Urothelium cell line (cell line): ENCODE data around the gene PRR16.

ENCODE experiments used
- DNase-seq: peaks from one replicate; pipeline ENCODE4 v3.0.0; 2011; ENCODE audit warnings: low spot score, mixed read lengths
- FAIRE-seq: peaks from 2 replicates; lab custom pipeline; 2011; peaks lifted over from hg19 to GRCh38; lab: Jason Lieb, UNC

PRR16 gene

DNA sequence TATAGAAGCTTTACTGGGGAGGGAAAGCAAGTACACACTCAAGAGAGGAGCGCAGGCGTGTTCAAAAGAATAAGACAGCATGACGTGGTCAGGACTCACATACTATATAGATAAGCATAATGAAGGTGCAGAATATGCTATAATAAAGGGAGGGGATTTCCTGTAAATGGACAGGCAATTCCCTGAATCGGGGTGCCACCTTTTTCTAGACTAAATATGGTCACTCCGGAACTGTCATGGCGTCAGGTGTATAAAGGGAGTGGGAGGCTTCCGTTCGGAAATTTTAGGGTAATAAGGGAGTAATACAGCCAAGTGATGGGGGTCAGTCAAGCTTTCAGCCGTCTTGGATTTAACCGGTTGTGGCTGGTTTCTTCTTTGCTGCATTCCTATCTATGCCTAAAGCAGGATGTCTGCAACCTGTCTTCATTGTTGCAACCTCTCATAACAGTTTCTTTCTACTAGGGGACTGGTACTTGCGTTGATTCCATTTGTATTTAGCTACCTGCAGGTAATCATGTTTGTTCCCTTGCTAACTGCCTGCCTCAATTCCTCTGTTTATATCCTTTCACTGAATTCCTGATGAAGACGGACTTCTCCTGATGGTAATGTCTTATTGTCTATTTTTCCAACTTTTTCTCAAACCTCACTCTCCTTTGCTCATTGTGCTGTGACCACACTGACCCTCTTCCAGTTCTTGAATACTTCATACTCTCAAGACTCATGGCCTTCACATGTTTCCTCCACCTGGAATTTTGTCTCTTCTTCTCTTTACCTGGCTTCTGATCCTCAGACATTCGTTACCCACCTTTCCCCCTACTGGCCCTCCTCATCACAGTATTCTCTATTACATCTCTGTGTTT lies 48.9 kb downstream of the PRR16 start:
- FAIRE-seq (no peak), DNase-seq (no peak)

DNA sequence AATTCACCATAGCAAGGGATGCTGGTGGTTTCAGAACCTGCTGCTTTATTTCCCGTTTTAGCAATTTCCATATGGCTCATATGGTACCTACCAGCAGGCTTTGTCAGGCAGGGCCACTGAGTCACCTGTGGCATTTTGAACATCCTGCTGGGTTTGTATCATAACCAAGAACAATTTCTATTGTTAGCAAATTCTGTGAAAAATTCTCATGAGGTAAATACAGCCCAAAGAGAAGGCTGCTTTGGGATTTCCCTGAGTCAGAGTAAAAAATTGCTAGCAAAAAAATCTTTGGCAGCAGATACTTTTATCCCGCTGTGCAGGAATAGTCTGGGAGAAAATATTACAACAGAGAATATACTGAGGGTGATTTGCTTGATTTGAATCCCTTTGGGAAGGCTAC lies 52.7 kb downstream of the PRR16 start:
- no peak for FAIRE-seq
- DNase-seq = no peak

DNA sequence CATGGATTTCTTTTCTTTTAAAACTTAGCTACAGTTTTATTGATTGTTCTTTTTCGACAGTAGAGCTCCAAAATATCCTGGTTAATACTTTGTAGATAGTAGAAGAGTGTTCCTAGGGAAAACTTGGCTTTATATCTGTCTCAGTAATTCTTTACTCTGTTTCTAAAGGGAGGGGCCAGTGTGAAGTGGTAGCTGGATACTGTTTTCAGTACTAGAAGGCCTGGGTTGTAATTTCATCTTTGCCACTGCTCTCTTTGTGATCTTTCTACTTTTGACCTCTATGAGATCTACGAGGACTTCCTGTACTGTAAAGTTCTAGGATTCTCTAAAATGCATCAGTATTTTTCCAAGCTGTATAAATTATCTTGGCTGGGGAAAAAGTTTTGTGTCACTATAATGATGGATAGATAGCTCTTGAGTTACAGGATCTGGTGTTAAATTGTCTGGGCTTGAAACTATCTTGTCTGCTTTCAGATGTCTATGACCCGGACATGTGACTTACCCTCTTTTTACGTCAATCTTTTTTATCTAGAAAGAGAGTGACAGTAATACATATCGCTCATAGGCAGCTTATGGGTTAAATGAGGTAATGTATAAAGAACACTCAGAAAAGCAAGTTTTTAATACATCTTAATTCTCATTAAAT lies 53.6 kb downstream of the PRR16 start:
- DNase-seq (no peak), FAIRE-seq (no peak)

DNA sequence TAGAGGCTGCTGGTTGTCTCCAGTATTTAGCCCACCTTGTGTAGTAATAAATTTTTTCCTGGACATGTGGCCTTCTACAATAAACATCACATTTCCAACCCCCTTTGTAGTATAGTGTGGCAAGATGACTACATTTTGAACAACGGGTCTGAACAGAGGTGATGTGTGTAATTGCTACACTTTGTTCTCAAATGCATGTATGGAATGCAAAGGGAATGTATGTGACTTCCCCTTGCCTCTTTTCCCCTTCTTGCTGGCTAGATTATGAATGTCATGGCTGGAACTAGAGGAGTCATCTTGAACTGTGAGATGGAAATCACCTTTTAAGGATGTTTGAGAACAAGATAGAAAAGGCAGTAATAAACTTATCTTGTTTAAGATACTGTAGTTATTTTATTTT lies 54.5 kb downstream of the PRR16 start:
- FAIRE-seq = no peak
- no peak for DNase-seq

DNA sequence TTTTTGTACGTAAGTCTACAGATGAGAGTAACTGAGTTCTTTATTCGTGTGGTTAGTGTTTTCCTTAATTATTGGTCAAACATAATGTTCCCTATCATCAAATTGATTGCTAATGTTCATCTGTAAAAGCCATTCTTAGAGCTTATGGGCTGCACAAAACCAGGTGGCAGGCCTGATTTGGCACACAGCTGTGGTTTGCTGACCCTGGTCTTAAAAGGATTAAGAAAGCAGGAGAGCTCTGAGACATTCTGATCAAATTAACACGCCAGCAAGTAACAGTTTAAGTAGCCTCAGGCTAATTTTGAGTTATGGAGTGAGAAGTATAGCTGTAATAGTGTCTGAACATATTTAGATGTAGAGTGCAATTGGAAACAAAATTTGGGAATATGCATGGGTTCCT lies 63.2 kb downstream of the PRR16 start:
- DNase-seq = no peak
- FAIRE-seq = peak; percentile 20

DNA sequence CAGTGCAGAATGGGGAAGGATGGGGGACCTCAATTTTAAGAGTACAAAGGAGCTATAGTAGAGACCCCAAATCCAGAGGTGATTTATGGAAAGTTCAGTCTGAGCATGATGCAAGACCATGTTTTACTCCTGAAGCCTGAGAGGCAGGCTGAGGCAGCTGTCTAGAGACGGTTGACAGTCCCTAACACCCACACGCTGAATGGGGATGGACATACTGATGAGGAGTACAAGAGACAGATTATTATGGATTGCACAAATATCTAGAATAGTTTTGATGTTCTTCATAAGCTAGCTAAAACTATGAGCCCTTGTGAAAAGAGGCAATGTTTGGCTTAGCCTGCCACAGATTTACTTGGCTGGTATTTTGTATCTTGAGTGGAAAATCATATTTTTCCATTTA lies 64.5 kb downstream of the PRR16 start:
- DNase-seq = no peak
- FAIRE-seq = no peak

DNA sequence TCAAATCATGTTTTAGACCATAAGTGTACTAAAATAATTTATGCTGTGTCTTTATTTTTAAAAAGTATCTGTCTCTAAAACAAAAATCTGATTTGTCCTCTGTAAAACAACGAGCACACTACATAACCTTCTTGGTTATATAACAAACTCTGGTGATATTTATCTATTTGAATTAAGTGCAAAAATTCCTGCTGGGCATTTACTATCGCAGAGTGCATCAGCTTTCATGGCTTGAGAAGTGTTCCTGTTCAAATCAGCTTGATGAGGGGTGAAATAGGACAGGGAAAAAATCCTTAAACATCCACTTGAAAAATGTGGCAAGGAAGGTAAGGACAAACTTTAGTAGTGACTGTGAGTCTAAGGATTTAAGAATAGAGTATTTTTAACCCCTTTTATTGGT lies 65.3 kb downstream of the PRR16 start:
- no peak for FAIRE-seq
- no peak for DNase-seq

DNA sequence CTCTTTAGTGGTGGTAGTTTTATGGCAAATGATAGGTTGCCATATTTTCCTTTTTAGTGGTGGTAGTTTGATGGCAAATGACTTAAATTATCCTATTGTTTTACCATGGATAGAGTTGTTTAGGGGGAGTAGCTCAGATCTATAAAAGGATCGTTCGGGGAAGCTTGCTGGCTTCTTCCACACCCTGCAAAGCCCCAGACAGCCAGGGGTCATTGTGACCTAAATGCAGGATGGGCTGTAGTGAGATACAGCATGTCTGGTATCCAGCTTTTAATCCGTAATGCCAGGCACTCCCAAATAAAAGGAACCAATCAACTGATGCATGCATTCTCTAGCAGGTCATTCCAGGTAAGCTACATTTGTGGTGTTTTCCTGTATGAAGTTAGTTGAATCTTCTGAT lies 67.1 kb downstream of the PRR16 start:
- FAIRE-seq = no peak
- no peak for DNase-seq

DNA sequence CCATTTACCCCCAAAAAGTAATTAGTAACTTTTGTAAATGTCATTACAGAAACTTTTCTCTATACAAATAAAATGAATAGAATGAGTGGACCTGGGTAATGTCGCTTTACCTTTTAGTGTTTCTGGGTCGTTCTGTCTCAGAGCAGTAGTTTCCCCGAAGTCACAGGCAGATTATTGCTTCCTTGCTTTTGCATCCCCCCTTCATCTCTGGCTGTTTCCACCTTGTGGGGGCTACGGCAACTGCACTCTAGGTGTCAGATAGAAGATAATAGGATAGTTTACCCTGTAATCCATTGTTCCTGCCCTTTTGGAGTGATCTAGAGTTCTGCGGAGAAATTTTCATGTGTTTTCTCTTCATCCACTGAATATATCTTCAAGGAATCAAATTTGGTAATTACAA lies 68.7 kb downstream of the PRR16 start:
- no peak for FAIRE-seq
- DNase-seq = no peak

DNA sequence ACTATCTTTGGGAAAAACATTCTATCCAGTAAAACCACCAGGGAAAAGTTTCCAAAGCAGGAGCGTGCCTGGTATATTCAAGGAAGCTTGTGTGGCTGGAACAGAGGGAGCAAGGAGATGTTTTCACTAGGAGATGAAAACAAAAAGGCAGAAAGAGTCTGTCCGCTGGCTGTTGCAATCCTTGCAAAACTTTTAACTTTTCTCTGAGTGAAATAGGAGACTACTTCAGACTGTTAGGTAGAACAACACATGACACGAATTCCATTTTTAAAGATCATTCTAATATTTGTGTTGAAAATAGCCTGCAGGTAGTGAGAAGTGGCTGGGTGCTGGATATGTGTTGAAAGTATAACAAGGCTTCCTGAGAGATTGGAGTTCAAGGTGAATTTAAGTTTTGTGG lies 69.5 kb downstream of the PRR16 start:
- DNase-seq (no peak), FAIRE-seq (no peak)

DNA sequence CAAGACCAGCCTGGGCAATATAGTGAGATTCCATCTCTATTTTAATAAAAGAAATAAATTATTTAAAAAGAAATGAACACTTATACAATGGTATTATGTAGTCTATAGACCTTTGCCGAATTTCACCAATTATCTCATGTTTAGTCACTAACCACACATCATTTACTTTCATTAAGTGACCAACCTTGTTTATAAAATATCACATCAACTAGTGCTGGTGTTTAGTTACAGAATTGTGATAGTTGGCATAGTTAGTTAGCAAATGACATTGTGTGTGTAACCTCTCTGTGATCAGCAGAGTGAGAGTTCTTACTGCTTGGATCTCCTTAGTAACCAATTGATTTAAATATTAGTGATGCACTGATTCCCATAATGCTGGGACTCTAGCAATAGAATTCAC lies 71.8 kb downstream of the PRR16 start:
- DNase-seq (no peak), FAIRE-seq (no peak)

DNA sequence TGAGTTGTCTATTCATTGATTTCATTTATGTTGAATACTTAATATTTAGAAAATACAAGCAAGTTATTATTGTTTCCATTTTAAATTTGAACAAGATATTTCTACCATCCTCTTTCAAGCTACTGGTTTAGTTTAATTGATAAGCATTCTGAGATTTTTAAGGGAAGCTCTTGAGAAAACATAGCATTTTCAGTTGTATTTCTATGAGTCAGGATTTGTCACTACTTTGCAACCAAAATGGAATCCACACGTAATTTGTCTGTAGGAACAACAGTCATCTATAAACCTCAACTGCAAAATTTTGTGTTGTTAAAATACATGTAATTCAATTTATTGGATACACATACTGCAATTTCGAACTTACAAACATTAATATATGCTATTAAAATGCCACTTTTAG lies 74.0 kb downstream of the PRR16 start:
- no peak for DNase-seq
- FAIRE-seq = no peak

DNA sequence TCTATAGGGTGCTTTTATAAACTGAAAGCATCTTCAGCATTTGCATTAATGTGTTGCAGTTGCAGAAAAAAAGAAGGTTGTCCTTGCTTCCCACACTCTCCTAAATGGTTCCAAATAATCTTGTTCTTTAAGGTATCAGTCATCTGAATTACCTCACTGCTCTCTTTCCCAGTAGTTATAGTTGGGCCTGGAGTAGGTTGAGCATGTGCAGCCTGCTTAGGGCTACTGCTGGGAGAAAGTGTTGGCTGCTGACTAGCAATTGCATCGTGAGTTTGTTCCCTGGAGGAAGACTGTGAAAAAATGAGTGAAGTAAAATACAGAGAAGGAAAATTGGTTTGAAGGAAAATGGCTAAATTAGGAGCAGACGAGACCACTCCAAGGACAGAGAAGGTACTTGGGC lies 74.5 kb downstream of the PRR16 start:
- FAIRE-seq (no peak), DNase-seq (peak; percentile 13)

DNA sequence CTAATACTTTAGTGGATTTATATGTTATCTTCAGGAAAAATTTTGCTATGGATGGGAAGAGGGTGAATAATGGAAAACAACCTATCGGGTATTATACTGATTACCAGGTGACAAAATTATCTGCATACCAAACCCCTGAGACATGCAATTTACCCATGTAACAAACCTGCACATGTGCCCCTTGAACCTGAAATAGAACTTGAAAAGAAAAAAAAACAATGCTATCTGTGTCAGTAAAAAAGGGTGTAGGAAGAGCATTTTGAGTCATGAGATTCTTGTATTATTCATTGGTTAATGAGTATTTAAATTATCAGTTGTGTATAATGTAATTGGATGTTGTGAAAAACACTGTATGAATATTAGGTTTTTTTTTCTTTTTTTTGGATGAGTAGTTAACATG lies 75.4 kb downstream of the PRR16 start:
- DNase-seq (no peak), FAIRE-seq (no peak)

DNA sequence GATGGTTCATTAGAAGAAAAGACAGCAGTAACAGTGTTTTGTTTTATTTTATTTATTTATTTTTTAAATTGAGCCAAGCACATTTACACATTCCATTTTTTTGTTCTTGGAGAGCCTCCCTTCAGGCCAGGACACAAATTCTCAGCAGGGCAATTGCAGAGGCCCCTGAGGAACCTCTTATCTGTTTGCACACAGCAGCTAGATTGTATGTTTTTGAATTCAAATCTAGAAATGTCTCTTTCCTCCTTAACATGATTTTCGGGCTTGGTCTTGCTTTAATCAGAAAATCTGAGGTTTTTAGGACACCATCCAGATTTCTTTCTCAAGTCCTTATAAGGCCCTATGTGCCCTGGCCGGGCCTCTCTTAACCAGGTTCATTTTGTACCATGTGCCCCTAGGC lies 76.0 kb downstream of the PRR16 start:
- FAIRE-seq (no peak), DNase-seq (no peak)

DNA sequence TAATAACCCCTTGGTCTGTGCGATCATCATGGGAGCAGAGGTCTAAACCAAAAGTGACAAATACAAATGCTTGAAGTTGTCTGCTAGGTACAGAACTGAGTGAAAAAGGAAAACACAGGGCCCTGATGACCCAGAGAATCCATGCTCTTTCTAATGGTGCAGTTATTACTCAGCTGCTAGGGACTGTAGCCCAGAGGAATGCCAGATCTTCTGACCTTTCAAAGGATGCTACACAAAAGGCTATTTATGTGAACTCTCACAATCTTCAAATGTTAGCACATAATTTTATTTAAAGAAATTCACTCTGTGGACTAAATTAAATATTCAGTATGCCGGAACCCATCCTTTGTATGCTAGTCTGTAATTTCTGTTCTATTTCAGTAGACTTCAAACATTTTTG lies 79.9 kb downstream of the PRR16 start:
- DNase-seq = no peak
- no peak for FAIRE-seq

DNA sequence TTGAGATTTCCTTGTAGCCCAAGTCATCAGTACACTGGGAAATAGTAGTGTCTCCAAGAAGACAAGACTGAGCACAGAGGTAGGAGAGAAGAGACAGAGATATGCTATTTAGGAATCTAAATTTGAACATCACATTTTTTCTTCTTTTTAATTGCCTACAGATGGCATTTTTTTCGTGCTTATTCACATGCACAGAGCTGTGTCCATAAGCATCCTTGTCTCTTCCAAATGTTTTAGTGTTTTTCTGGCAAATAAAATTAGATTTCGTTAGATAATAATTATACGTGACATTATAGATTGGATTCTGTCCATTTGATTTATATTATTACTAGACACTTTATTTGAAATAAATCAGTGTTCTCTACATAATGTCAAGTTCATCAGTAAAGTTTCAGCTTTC lies 80.9 kb downstream of the PRR16 start:
- DNase-seq = no peak
- no peak for FAIRE-seq

DNA sequence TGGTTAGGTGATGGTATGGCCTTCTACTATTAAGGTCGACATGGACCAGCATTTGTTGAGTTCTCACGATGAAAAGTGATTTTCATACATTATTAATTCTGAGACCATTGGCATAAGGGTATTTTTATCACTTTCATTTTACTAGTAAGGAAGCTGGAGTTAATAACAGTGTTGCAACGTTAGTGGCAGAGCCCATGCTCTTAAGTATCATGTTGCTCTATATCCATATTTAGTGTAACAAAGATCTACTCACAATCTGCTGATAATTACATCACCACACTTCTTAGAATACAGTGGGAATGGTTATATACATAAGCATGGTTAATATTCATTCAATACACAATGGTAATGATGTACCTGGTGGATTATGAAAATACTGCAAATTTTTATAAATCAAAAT lies 81.9 kb downstream of the PRR16 start:
- FAIRE-seq = no peak

DNA sequence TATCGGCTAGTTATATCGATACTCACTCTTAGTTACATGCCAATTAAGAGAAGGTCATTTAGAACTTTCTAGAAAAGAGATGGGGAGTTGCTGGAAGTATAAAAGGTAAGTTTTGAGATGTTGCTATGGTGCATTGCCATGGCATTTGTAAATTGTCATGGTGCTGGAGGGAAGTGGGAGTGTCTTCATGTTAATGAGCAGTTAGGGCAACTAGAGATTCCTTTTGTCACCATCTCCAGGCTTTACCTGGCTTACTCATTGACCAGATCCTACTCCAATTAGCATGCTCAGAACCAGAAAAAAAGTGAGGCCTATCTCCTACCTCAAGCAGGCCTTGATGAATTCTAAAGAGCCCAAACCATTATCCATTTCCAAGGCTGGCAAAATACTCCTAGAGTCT lies 82.8 kb downstream of the PRR16 start:
- FAIRE-seq (no peak), DNase-seq (no peak)

More for the DNA sequence above, 81.9 kb downstream of the PRR16 start:
- DNase-seq = no peak

DNA sequence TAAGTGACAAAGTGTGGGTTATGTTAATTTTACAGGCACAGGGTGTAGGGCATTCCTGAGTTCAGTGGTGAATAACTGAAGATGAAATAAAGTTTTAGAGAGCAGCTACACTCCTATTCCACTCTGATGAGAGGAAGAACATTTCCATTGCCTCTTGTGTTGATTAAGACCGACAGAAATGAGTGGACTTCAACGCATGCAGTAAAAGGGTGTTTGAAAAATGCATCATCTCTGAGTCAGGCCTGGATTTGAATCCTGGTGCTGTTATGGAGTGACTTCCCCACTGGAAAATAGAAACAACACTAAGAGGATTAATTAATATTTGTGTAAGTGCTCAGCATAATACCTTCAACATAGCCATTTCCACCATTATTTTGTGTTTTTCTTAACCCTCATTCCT lies 86.3 kb downstream of the PRR16 start:
- FAIRE-seq = no peak
- no peak for DNase-seq

DNA sequence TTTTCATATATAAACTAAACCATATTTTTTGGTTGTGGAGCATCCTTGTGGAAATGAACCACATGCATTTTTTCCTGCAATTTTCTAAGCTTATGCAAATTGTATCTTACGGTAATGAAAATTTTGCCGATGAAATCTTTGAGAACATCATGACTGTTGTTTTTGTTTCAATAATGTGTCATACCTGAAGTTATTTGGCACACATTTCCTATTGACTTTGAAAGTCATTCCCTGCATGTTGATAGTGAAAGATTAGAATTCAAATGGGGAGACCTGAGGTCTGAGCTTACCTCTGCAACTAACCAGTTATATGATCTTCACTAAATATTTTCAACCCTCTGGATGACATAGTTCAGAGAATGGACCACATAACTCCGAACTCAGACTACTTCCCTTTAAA lies 88.5 kb downstream of the PRR16 start:
- no peak for FAIRE-seq
- no peak for DNase-seq

DNA sequence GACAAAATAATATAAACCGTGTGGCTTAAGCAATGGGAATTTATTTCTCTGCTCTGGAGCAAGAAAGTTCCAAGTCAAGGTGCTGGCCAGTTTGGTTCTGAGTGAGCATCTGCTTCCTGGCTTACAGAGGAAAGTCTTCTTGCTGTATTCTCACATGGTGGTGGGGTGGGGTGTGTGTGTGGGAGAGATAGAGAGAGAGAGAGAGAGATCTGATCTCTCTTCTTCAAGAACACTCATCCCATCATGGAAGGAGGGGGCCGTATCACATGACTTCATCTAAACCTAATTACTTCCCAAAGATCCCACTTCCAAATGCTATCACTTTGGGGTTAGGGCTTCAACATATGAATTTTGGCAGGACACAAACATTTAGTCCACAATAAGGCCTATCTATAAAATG lies 91.2 kb downstream of the PRR16 start:
- no peak for DNase-seq
- FAIRE-seq = no peak

DNA sequence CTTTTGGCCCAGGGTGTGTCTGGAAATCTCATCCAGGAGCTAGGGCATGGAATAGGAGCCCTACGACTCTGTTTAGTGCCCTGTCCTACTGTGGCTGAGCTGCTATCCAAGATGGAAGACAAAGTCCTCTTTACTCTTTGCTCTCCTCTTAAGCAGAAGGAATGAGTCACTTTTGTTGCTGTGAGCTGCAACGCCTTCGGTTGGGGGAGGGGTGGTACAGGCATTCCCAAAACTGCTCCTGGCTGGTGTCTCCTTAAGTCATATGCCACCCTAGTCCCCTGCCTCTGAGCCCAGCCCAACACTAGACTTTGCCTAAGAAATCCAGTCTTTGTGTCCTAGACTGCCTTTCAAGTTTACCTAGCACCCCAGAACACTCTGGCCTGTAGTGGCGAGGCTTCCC lies 99.9 kb downstream of the PRR16 start:
- DNase-seq (peak; percentile 10), FAIRE-seq (no peak)
